ENCODE data around the gene OTOP2.

- TF ChIP-seq, protein P1, sequence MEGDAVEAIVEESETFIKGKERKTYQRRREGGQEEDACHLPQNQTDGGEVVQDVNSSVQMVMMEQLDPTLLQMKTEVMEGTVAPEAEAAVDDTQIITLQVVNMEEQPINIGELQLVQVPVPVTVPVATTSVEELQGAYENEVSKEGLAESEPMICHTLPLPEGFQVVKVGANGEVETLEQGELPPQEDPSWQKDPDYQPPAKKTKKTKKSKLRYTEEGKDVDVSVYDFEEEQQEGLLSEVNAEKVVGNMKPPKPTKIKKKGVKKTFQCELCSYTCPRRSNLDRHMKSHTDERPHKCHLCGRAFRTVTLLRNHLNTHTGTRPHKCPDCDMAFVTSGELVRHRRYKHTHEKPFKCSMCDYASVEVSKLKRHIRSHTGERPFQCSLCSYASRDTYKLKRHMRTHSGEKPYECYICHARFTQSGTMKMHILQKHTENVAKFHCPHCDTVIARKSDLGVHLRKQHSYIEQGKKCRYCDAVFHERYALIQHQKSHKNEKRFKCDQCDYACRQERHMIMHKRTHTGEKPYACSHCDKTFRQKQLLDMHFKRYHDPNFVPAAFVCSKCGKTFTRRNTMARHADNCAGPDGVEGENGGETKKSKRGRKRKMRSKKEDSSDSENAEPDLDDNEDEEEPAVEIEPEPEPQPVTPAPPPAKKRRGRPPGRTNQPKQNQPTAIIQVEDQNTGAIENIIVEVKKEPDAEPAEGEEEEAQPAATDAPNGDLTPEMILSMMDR (conservative IDR thresholded peaks at IDR 0.05; ENCODE audit: low read depth, low read length): no peak
- TF ChIP-seq EZH2phosphoT487 (IDR thresholded peaks at IDR 0.05; ENCODE audit: borderline replicate concordance, low read length) (no peak), EZH2 (IDR thresholded peaks at IDR 0.05; ENCODE audit: low read length, unreplicated experiment) (no peak)
These were observed 3.8 kb upstream of the OTOP2 start for GRCh38 chr17:74920306-74920620.

All from PC-3 (cell line).